Duodenal mucosa (tissue), 2 donors: ENCODE data around the gene EPHB2.
"Not testable (repeated sequence)": the region's sequence is repeated elsewhere in the genome, so short reads cannot be mapped to it uniquely, and the experiment has no call there.

Source experiments
- H3K27ac ChIP-seq: one replicate; pipeline ENCODE4 v1.7.0; 2013; ENCODE audit warnings: low read depth, low read length
- H3K27me3 ChIP-seq, 2 donors: one replicate each; pipeline ENCODE4 v1.7.0; 2013; ENCODE audit warnings: low read length in 2 of 2, control low read depth in 1 of 2; ENCODE audit not compliant: insufficient read depth in 2 of 2, control insufficient read depth in 1 of 2
- H3K36me3 ChIP-seq, 2 donors: one replicate each; pipeline ENCODE4 v1.7.0; 2013; ENCODE audit warnings: low read length in 2 of 2, control low read depth in 1 of 2; ENCODE audit not compliant: insufficient read depth in 2 of 2, control insufficient read depth in 1 of 2
- H3K4me1 ChIP-seq, 2 donors: one replicate each; pipeline ENCODE4 v1.7.0; 2013; ENCODE audit warnings: low read length in 2 of 2, control low read depth in 1 of 2; ENCODE audit not compliant: insufficient read depth in 2 of 2, control insufficient read depth in 1 of 2
- H3K4me3 ChIP-seq, 2 donors: one replicate each; pipeline ENCODE4 v1.7.0; 2013; ENCODE audit warnings: low read length in 2 of 2, low read depth in 1 of 2
- H3K9ac ChIP-seq, 2 donors: one replicate each; pipeline ENCODE4 v1.7.0; 2013; ENCODE audit warnings: low read length in 2 of 2, low read depth in 1 of 2
- H3K9me3 ChIP-seq, 2 donors: one replicate each; pipeline ENCODE4 v1.7.0; 2013; ENCODE audit warnings: low read length in 2 of 2, control low read depth in 1 of 2; ENCODE audit not compliant: control insufficient read depth in 1 of 2

Gene EPHB2

DNA sequence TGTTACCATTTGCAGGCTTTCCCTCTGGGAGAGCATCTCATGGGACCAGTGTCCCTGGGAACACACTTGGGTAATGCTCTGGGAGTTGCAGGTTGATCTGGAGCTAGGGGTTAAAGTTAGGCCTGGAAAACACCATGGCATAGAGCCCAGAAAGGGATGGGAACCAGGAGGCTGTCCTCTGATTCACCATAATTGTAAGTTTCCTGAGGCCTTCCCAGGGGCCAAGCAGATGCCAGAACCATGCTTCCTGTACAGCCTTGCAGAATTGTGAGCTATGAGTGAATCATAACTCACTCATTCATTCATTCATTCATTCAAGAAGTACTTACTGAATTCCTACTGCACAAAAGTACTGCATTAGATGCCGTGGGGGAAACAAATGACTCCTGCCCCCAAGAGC, 212.0 kb downstream of the EPHB2 start:
- Histone ChIP-seq H3K36me3 (no peaks in the 10 kb centered on the region), H3K27me3 (no peaks in the 10 kb centered on the region), H3K9me3 (no peaks in the 10 kb centered on the region), H3K27ac (no peak overlapping the region), H3K4me3 (no peak overlapping the region), H3K4me1 (no peaks in the 10 kb centered on the region), H3K9ac (no peak overlapping the region)

DNA sequence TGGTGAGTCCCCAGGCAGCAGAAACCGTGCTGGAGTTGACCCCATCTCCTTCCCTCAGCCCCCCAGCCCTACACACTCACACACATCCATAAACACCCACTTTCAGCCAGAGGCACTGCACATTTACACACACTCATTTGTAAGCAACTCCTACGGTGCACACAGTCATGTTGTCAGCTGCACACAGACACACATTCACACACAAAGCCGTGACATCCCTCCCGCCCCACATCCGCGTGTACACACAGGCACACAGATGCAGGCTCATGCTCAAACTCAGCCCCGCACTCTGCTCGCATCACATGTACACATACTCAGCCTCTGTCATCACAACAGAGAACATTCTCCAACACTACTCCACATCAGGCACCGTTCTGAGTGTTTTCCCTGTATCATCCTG, 214.5 kb downstream of the EPHB2 start:
- Histone ChIP-seq H3K9ac (no peak overlapping the region), H3K9me3 (no peaks in the 10 kb centered on the region), H3K27ac (no peak overlapping the region), H3K36me3 (no peaks in the 10 kb centered on the region), H3K27me3 (no peaks in the 10 kb centered on the region), H3K4me3 (no peak overlapping the region), H3K4me1 (no peaks in the 10 kb centered on the region)

DNA sequence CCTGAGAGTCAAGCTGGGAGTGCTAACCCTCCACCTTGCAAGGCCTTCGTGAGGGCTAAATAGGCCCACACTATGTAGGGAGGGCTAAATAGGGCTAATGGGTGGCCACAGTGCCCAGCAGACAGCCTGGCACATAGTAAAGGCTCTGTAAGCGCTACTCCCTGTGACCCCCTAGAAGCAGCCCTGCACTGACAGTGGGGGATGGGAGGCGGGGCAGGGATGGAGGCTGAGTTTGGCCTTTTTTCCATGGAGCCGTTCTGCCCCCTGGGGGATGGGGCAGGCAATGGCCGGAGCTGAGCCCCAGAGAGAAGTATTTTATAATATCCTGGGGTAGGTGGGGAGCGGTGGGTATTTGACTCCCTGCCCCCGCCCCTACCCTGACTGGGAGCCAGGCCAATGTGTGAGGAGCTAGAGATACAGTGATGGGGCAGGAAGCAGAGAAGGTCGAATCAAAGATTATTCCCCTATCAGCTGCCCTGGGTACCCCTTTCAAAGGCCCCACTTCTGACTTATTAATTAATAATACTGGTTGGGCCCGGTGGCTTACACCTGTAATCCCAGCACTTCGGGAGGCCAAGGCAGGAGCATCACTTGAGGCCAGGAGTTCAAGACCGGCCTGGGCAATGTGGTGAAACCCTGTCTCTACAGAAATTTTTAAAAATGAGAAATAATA, 219.7 kb downstream of the EPHB2 start:
- Histone ChIP-seq H3K27ac (no peak overlapping the region), H3K9ac (no peak overlapping the region), H3K4me3 (no peak overlapping the region), H3K36me3 (no peaks in the 10 kb centered on the region), H3K9me3 (no peaks in the 10 kb centered on the region), H3K4me1 (no peaks in the 10 kb centered on the region), H3K27me3 (peaks cover 0 to 3% of the 10 kb centered on the region in 2 donors)

DNA sequence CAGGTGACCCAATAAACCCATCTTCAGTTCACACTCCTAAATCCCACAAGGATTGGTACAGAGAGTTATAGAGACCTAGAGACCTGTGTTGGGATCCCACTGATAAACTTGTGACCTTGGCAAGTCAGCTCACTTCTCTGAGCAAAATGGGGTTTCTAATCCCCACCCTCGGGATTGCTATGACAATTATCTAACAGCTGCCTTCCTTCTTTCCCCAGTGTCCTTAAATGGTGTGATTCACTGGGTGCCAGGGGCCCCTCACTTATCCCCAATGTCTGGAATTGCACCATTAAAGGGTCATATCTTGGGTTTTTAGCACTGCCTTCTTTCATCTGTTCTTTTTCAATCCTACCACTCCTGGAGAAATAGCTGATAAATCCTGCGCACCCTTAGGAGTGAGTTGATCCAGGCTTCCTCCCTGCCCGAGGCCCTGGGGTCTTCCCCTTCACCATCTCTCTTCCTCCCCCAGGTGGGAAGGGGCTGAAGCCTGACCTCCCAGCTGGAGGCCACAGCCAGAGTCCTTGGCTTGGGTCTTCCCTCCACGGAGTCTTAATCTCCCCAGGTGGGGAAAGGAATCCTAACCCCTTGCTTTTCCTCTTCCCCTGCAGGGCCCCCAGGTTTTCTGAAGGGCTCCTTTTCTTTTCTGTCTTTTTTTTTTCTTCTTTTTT, 222.3 kb downstream of the EPHB2 start:
- H3K27me3 ChIP-seq, result peaks cover 0 to 3% of the 10 kb centered on the region in 2 donors
- H3K36me3 ChIP-seq, result no peaks in the 10 kb centered on the region
- H3K9ac ChIP-seq, result no peak overlapping the region
- no peaks in the 10 kb centered on the region for H3K4me1 ChIP-seq
- H3K9me3 ChIP-seq, result no peaks in the 10 kb centered on the region
- H3K27ac ChIP-seq, result no peak overlapping the region
- H3K4me3 ChIP-seq, result no peak overlapping the region

DNA sequence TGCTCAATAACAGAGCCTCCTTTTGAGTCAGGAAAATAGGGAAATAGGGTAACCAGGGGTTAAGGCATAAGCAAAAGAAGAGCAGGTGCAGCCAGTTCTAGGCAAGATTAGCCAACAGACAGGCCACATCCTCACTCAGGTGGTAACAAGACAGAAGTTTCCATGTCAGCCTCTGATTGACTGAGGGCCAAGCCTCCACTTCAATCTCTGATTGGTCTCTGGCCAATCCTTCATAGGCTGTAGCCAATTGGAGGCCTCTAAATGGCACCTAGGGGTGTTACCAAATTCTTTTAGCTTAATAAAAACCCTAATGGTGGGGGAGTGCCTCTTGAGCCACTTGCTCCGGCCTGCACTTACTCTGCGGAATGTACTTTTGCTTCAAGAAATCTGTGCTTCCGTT, 224.8 kb downstream of the EPHB2 start:
- Histone ChIP-seq H3K4me1 (no peaks in the 10 kb centered on the region), H3K27me3 (peaks cover 0 to 3% of the 10 kb centered on the region in 2 donors), H3K9me3 (no peaks in the 10 kb centered on the region)

DNA sequence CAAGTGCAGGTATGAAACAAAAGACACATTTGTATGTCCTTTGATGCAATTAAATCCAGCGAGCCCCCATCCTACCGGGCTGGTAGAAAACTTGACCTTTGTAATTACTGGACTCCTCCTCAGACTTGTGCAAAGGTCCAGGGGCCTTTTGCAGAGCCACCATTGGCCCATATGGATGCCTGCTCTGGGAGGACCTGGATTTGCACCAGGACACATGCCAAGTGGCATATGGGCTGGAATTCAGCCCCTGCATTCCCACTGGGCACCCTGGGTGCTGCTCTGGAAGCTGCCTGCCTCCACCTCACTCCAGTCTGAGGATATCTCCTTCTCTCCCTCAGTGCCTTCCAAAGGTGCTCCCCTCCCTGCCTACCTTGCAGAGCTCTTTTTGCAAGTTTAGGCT, 226.0 kb downstream of the EPHB2 start:
- H3K27me3 ChIP-seq, result peaks cover 0 to 3% of the 10 kb centered on the region in 2 donors
- H3K4me1 ChIP-seq, result no peaks in the 10 kb centered on the region
- no peaks in the 10 kb centered on the region for H3K36me3 ChIP-seq
- no peak overlapping the region for H3K27ac ChIP-seq
- no peak overlapping the region for H3K9ac ChIP-seq
- no peak overlapping the region for H3K4me3 ChIP-seq
- peaks cover 0 to 2% of the 10 kb centered on the region in 2 donors for H3K9me3 ChIP-seq

More for the DNA sequence above, 224.8 kb downstream of the EPHB2 start:
- no peak overlapping the region for H3K4me3 ChIP-seq
- no peaks in the 10 kb centered on the region for H3K36me3 ChIP-seq
- H3K9ac ChIP-seq, result no peak overlapping the region
- no peak overlapping the region for H3K27ac ChIP-seq

DNA sequence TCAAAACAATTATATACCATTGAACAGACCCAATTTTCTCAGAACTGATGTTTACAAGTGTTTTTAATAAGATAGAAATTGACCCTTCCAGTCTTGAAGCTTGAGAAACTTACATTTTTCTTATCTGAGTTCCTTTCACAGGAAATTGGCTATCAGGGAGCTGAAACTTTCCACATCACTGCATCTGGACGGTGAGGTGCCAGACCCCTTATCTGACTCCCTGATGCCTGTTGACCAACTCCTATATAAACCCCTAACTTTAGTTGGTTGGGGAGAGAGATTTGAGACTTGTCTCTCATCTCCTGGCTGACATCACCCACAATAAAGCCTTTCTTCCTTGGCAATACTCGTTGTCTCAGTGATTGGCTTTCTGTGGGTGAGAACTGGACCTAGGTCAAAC, 230.6 kb downstream of the EPHB2 start:
- Histone ChIP-seq H3K27ac (no peak overlapping the region), H3K4me1 (no peaks in the 10 kb centered on the region), H3K9me3 (peaks cover 0 to 2% of the 10 kb centered on the region in 2 donors), H3K4me3 (no peak overlapping the region), H3K27me3 (no peaks in the 10 kb centered on the region), H3K36me3 (no peaks in the 10 kb centered on the region), H3K9ac (no peak overlapping the region)

DNA sequence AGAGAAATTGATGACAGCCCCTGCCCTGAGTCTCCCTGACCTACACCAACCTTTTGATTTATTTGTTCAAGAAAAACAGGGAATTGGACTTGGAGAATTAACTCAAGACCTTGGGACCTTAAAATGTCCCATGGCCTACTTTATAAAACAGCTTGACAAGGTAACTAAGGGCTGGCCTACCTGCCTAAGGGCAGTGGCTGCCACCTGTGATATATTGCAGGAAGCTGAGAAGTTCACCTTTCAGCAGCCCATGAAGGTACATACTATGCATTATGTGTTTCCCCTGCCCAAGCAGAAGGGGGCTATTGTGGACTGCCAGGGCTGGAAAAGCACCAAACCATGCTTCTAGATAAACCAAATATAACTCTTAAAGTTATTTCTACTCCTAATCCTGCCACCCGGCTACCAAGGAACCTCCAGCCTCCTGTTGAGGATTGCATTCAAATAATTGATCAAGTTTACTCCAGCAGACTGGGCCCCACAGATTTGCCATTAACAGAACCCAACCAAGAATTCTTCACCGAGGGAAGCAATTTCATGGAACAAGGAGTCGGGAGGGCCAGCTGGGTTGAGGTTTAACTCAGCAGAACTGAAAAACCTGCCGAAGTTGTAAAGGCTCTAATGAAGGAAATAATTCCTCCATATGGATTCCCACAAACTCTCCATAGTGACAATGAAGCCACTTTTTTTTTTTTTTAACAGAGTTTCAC, 233.9 kb downstream of the EPHB2 start:
- H3K4me1 ChIP-seq, result no peaks in the 10 kb centered on the region
- peaks cover 0 to 5% of the 10 kb centered on the region in 2 donors for H3K27me3 ChIP-seq
- H3K9me3 ChIP-seq, result peaks cover 0 to 2% of the 10 kb centered on the region in 2 donors
- H3K27ac ChIP-seq, result no peak overlapping the region
- no peak overlapping the region for H3K4me3 ChIP-seq
- H3K36me3 ChIP-seq, result no peaks in the 10 kb centered on the region
- no peak overlapping the region for H3K9ac ChIP-seq

DNA sequence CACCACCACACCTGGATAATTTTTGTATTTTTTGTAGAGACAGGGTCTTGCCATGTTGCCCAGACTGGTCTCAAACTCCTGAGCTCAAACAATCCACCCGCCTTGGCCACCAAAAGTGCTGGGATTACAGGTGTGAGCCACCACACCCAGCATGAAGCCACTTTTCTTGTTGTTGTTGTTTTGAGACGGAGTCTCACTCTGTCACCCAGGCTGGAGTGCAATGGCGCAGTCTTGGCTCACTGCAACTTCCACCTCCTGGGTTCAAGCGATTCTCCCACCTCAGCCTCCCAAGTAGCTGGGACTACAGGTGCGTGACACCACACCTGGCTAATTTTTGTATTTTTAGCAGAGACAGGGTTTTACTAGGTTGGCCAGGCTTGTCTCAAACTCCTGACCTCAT, 234.5 kb downstream of the EPHB2 start:
- not testable (repeated sequence) for H3K27ac ChIP-seq, H3K9ac ChIP-seq, H3K9me3 ChIP-seq, H3K27me3 ChIP-seq, H3K36me3 ChIP-seq, H3K4me1 ChIP-seq, H3K4me3 ChIP-seq

DNA sequence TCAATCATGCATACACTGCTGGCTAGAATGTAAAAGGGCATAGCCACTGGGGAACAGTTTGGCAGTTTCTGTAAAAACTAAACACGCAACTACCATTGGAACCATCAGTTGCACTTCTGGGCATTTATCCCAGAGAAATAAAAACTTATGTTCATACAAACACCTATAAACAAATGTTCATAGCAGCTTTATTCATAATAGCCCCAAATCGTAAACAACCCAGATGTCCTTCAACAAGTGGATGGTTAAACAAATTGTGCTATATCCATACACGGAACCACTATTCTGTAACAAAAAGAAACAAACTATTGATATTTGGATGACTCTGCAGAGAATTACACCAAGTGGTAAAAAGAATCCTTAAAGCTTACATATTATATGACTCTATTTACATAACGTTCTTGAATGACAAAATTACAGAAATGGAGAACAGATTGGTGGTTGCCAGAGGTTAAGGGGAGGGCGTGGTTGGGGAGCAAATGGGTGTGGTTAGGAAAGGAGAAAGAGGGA, 239.2 kb downstream of the EPHB2 start:
- no peak overlapping the region for H3K4me3 ChIP-seq
- H3K27ac ChIP-seq, result no peak overlapping the region
- H3K9ac ChIP-seq, result no peak overlapping the region
- no peaks in the 10 kb centered on the region for H3K9me3 ChIP-seq
- H3K27me3 ChIP-seq, result peaks cover 18 to 22% of the 10 kb centered on the region in 2 donors
- H3K36me3 ChIP-seq, result no peaks in the 10 kb centered on the region
- H3K4me1 ChIP-seq, result no peaks in the 10 kb centered on the region
